ENCODE measurements around the gene ADIRF. TPM values are rescaled to one million over a fixed set of nuclear protein-coding genes. Genes with fewer than 3 reads are reported as not detected.

ADIRF gene
- total RNA-seq, 1 experiment from 2014 or later: not detected

DNA sequence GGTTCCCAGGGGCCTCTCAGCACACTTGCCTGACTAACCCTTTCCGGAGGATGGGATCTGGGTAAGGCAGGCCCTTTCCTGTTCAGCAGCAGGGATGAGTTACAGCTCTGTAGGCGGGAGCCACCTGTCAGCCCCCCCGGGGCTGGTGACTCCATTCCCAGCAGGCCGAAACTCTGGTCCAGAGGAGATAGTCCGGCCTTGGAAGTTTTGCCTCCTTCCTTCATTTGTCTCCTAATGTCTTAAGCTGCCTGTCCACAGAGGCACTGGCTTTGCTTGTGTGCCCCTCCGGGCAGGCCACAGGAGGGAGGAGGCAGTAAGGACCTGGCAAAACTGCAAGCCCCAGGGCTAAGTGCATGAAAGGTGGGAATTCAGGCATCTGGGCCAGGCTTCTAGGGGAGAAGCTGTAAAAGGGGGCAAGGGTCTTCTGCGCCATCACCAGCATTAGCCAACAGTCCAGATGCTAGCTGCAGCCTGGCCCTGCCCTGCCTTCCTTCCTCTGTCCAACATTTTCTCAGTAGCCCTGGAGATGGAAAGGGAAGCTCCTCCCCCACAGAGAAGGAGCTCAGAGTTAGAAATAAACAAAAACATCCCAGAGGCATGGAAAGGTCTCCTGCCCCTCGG, 1.2 kb downstream of the ADIRF start:
- Histone ChIP-seq H3K79me2 (ENCODE audit: low read length) (no peaks in the 10 kb centered on the region), H3K27me3 (ENCODE audit: low read length) (no peaks in the 10 kb centered on the region), H3K4me1 (ENCODE audit: low read length) (no peaks in the 10 kb centered on the region; the same call in none of the 2 replicates), H4K20me1 (ENCODE audit: insufficient read depth, low read depth, low read length) (no peaks in the 10 kb centered on the region), H3K9ac (ENCODE audit: low read length) (no peak overlapping the region), H3K9me3 (ENCODE audit: low read length) (no peaks in the 10 kb centered on the region), H3K4me2 (ENCODE audit: low read depth, low read length, poor library complexity, severe bottlenecking) (no peak overlapping the region), H3K9me2 (replicated peaks; ENCODE audit: insufficient read depth, low read length) (no peaks in the 10 kb centered on the region), H3K27ac (ENCODE audit: low read length) (no peak overlapping the region), H3K4me3 (ENCODE audit: low read length) (no peak overlapping the region), H2AFZ (ENCODE audit: low read length) (no peak overlapping the region), H3K36me3 (ENCODE audit: insufficient read depth, low read length) (no peaks in the 10 kb centered on the region)
- DNase-seq: no peak

DNA sequence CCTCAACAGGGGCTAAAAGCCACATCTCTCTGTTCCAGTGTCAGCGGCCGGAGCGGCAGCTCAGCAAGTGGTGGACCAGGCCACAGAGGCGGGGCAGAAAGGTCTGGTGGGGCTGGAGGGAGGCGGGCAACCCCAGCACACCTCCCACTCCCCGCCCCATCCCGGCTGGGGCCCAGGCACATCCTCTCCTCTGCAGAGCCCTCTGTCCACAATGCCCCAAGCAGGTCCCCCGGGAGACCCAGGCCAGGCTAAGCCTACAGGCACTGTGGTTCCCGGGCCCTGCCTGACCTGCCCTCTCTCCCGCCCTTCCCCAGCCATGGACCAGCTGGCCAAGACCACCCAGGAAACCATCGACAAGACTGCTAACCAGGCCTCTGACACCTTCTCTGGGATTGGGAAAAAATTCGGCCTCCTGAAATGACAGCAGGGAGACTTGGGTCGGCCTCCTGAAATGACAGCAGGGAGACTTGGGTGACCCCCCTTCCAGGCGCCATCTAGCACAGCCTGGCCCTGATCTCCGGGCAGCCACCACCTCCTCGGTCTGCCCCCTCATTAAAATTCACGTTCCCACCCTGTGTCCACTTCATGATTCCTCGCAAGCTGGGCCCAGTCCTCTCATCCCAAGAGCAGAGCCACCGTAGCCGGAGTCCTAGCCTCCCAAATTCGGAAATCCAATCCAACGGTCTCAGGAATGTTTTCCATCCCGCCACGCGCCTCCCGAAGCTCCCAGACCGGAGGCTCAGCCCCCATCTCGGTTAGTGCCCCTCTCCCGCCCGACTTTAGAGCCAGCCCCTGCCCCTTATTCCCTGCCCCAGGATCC, 2.1 kb downstream of the ADIRF start:
- no peak overlapping the region for H3K9ac ChIP-seq (ENCODE audit: low read length)
- no peak overlapping the region for H2AFZ ChIP-seq (ENCODE audit: low read length)
- no peak for DNase-seq
- no peak overlapping the region for H3K4me2 ChIP-seq (ENCODE audit: low read depth, low read length, poor library complexity, severe bottlenecking)
- no peaks in the 10 kb centered on the region for H3K9me3 ChIP-seq (ENCODE audit: low read length)
- no peaks in the 10 kb centered on the region for H3K27me3 ChIP-seq (ENCODE audit: low read length)
- H3K4me1 ChIP-seq (ENCODE audit: low read length): no peaks in the 10 kb centered on the region; the same call in none of the 2 replicates
- no peaks in the 10 kb centered on the region for H4K20me1 ChIP-seq (ENCODE audit: insufficient read depth, low read depth, low read length)
- H3K79me2 ChIP-seq (ENCODE audit: low read length): no peaks in the 10 kb centered on the region
- H3K27ac ChIP-seq (ENCODE audit: low read length): no peak overlapping the region
- H3K4me3 ChIP-seq (ENCODE audit: low read length): no peak overlapping the region
- H3K36me3 ChIP-seq (ENCODE audit: insufficient read depth, low read length): no peaks in the 10 kb centered on the region
- H3K9me2 ChIP-seq (replicated peaks; ENCODE audit: insufficient read depth, low read length): no peaks in the 10 kb centered on the region

DNA sequence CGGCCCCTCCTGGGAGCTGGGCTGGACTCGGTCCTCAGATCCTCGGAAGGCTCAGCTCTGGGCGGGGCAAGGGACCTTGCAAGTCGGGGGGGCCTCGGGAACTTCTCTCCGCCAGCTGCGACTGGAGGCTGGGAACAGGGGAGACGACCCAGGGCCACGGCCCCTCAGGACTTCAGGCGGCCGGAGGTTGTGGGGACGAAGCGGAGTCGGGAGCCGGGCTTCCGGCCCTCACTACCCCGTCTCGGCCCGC, 2.6 kb downstream of the ADIRF start:
- Histone ChIP-seq H3K36me3 (ENCODE audit: insufficient read depth, low read length) (no peaks in the 10 kb centered on the region), H3K9ac (ENCODE audit: low read length) (no peak overlapping the region), H3K9me3 (ENCODE audit: low read length) (no peaks in the 10 kb centered on the region), H3K27me3 (ENCODE audit: low read length) (no peaks in the 10 kb centered on the region), H2AFZ (ENCODE audit: low read length) (no peak overlapping the region), H4K20me1 (ENCODE audit: insufficient read depth, low read depth, low read length) (no peaks in the 10 kb centered on the region), H3K4me3 (ENCODE audit: low read length) (no peak overlapping the region), H3K27ac (ENCODE audit: low read length) (no peak overlapping the region), H3K4me2 (ENCODE audit: low read depth, low read length, poor library complexity, severe bottlenecking) (no peak overlapping the region), H3K9me2 (replicated peaks; ENCODE audit: insufficient read depth, low read length) (no peaks in the 10 kb centered on the region), H3K79me2 (ENCODE audit: low read length) (no peaks in the 10 kb centered on the region), H3K4me1 (ENCODE audit: low read length) (no peaks in the 10 kb centered on the region; the same call in none of the 2 replicates)
- DNase-seq: no peak

GRCh38 chr10:86971232-86971991, 3.1 kb downstream of the ADIRF start:
- no peak overlapping the region for H3K9ac ChIP-seq (ENCODE audit: low read length)
- H3K4me2 ChIP-seq (ENCODE audit: low read depth, low read length, poor library complexity, severe bottlenecking): no peak overlapping the region
- H3K9me2 ChIP-seq (replicated peaks; ENCODE audit: insufficient read depth, low read length): no peaks in the 10 kb centered on the region
- H3K27me3 ChIP-seq (ENCODE audit: low read length): no peaks in the 10 kb centered on the region
- no peak overlapping the region for H3K4me3 ChIP-seq (ENCODE audit: low read length)
- no peaks in the 10 kb centered on the region for H3K9me3 ChIP-seq (ENCODE audit: low read length)
- H3K79me2 ChIP-seq (ENCODE audit: low read length): no peaks in the 10 kb centered on the region
- DNase-seq: no peak
- no peak overlapping the region for H2AFZ ChIP-seq (ENCODE audit: low read length)
- H3K4me1 ChIP-seq (ENCODE audit: low read length): no peaks in the 10 kb centered on the region; the same call in none of the 2 replicates
- no peaks in the 10 kb centered on the region for H4K20me1 ChIP-seq (ENCODE audit: insufficient read depth, low read depth, low read length)
- no peak overlapping the region for H3K27ac ChIP-seq (ENCODE audit: low read length)
- no peaks in the 10 kb centered on the region for H3K36me3 ChIP-seq (ENCODE audit: insufficient read depth, low read length)

GRCh38 chr10:86972613-86973380, 4.5 kb downstream of the ADIRF start:
- no peak for DNase-seq
- H3K9me3 ChIP-seq (ENCODE audit: low read length): no peaks in the 10 kb centered on the region

DNA sequence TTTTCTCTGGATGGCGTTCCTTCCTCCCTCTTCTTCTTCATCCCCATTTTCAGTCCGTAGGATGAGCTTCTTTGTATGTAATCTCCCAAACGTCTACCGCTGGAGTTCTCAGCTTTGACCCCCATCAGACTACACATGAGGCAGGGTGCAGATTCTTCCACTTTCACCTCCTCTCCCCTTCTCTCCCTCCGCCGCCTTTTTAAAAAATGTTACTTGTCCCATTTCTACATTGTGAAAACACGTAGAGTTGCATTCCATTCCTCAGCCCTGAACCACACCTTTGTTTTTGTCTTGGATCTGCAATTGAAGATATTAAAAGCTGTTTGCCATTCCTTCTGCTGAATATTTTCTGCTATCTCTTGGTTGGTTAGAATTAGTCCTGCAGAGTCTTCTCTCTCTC, 6.2 kb downstream of the ADIRF start:
- Histone ChIP-seq H3K36me3 (ENCODE audit: insufficient read depth, low read length) (no peaks in the 10 kb centered on the region), H3K9ac (ENCODE audit: low read length) (no peak overlapping the region), H3K4me1 (ENCODE audit: low read length) (no peaks in the 10 kb centered on the region), H2AFZ (ENCODE audit: low read length) (no peak overlapping the region), H3K4me2 (ENCODE audit: low read depth, low read length, poor library complexity, severe bottlenecking) (no peak overlapping the region), H3K9me3 (ENCODE audit: low read length) (no peaks in the 10 kb centered on the region), H3K9me2 (replicated peaks; ENCODE audit: insufficient read depth, low read length) (no peaks in the 10 kb centered on the region), H4K20me1 (ENCODE audit: insufficient read depth, low read depth, low read length) (no peaks in the 10 kb centered on the region), H3K4me3 (ENCODE audit: low read length) (no peak overlapping the region), H3K79me2 (ENCODE audit: low read length) (no peaks in the 10 kb centered on the region), H3K27ac (ENCODE audit: low read length) (no peak overlapping the region), H3K27me3 (ENCODE audit: low read length) (no peaks in the 10 kb centered on the region)
- no peak for DNase-seq

More at GRCh38 chr10:86972613-86973380, 4.5 kb downstream of the ADIRF start:
- no peak overlapping the region for H3K9ac ChIP-seq (ENCODE audit: low read length)
- no peaks in the 10 kb centered on the region for H3K36me3 ChIP-seq (ENCODE audit: insufficient read depth, low read length)
- H3K4me3 ChIP-seq (ENCODE audit: low read length): no peak overlapping the region
- H3K27ac ChIP-seq (ENCODE audit: low read length): no peak overlapping the region
- no peaks in the 10 kb centered on the region for H4K20me1 ChIP-seq (ENCODE audit: insufficient read depth, low read depth, low read length)
- H3K4me1 ChIP-seq (ENCODE audit: low read length): no peaks in the 10 kb centered on the region
- no peak overlapping the region for H2AFZ ChIP-seq (ENCODE audit: low read length)
- H3K9me2 ChIP-seq (replicated peaks; ENCODE audit: insufficient read depth, low read length): no peaks in the 10 kb centered on the region
- H3K27me3 ChIP-seq (ENCODE audit: low read length): no peaks in the 10 kb centered on the region
- H3K4me2 ChIP-seq (ENCODE audit: low read depth, low read length, poor library complexity, severe bottlenecking): no peak overlapping the region
- H3K79me2 ChIP-seq (ENCODE audit: low read length): no peaks in the 10 kb centered on the region

GRCh38 chr10:86976362-86977056, 8.2 kb downstream of the ADIRF start:
- no peaks in the 10 kb centered on the region for H4K20me1 ChIP-seq (ENCODE audit: insufficient read depth, low read depth, low read length)
- no peaks in the 10 kb centered on the region for H3K9me3 ChIP-seq (ENCODE audit: low read length)
- no peak overlapping the region for H2AFZ ChIP-seq (ENCODE audit: low read length)
- no peak for DNase-seq
- no peaks in the 10 kb centered on the region for H3K36me3 ChIP-seq (ENCODE audit: insufficient read depth, low read length)
- no peaks in the 10 kb centered on the region for H3K9me2 ChIP-seq (replicated peaks; ENCODE audit: insufficient read depth, low read length)
- H3K4me3 ChIP-seq (ENCODE audit: low read length): no peak overlapping the region
- H3K9ac ChIP-seq (ENCODE audit: low read length): no peak overlapping the region
- H3K4me2 ChIP-seq (ENCODE audit: low read depth, low read length, poor library complexity, severe bottlenecking): no peak overlapping the region
- H3K79me2 ChIP-seq (ENCODE audit: low read length): no peaks in the 10 kb centered on the region
- no peaks in the 10 kb centered on the region for H3K27me3 ChIP-seq (ENCODE audit: low read length)
- no peak overlapping the region for H3K27ac ChIP-seq (ENCODE audit: low read length)
- no peaks in the 10 kb centered on the region for H3K4me1 ChIP-seq (ENCODE audit: low read length)

Data from Karpas-422 (cell line).